Liver (tissue), 9 donors: ENCODE measurements around the gene ADCY2. TPM values are rescaled to one million over a fixed set of nuclear protein-coding genes. Genes with fewer than 3 reads are reported as not detected.

Experiments
- DNase-seq: peaks from one replicate; pipeline ENCODE4 v3.0.0-alpha.2; 2017; ENCODE audit warnings: low spot score
- H3K27ac ChIP-seq, 2 donors: one replicate each; pipeline ENCODE4 v1.7.0; 2013; ENCODE audit warnings: inconsistent platforms in 2 of 2, low read length in 2 of 2, control low read depth in 1 of 2, low read depth in 1 of 2, mild to moderate bottlenecking in 1 of 2
- H3K27me3 ChIP-seq, 4 donors: one replicate each; pipeline versions ENCODE4 v1.6.1 to v1.7.0; 2013; ENCODE audit warnings: low read length in 3 of 4, inconsistent platforms in 1 of 4, mild to moderate bottlenecking in 1 of 4, moderate library complexity in 1 of 4; ENCODE audit not compliant: control insufficient read depth in 4 of 4, insufficient read depth in 4 of 4
- H3K36me3 ChIP-seq, 4 donors: one replicate each; pipeline versions ENCODE4 v1.6.1 to v1.7.0; 2013; ENCODE audit warnings: low read length in 3 of 4, mild to moderate bottlenecking in 3 of 4, low read depth in 1 of 4, moderate library complexity in 1 of 4; ENCODE audit not compliant: control insufficient read depth in 4 of 4, insufficient read depth in 3 of 4
- H3K4me1 ChIP-seq, 4 donors: one replicate each; pipeline versions ENCODE4 v1.6.1 to v1.7.0; 2013; ENCODE audit warnings: low read length in 3 of 4, mild to moderate bottlenecking in 3 of 4, moderate library complexity in 1 of 4; ENCODE audit not compliant: control insufficient read depth in 4 of 4, insufficient read depth in 4 of 4
- H3K4me3 ChIP-seq, 3 donors: one replicate each; pipeline versions ENCODE4 v1.6.1 to v1.7.0; 2013; ENCODE audit warnings: low read length in 3 of 3, control low read depth in 1 of 3, low read depth in 1 of 3, mild to moderate bottlenecking in 1 of 3
- H3K9ac ChIP-seq, 2 donors: one replicate each; pipeline ENCODE4 v1.7.0; 2013; ENCODE audit warnings: low read length in 2 of 2, mild to moderate bottlenecking in 2 of 2, moderate library complexity in 2 of 2, control low read depth in 1 of 2, low read depth in 1 of 2
- H3K9me3 ChIP-seq, 4 donors: one replicate each; pipeline versions ENCODE4 v1.6.1 to v1.7.0; 2013; ENCODE audit warnings: low read length in 3 of 4; ENCODE audit not compliant: control insufficient read depth in 4 of 4
- EGR1 ChIP-seq, 2 donors: IDR thresholded peaks; 2 replicates each; pipeline ENCODE4 v1.6.1; 2016 to 2018; ENCODE audit warnings: antibody characterized with exemption in 2 of 2, low read depth in 2 of 2
- FOXA2 ChIP-seq: IDR thresholded peaks from 2 replicates; pipeline ENCODE4 v1.6.1; 2016; ENCODE audit warnings: antibody characterized with exemption
- GABPA ChIP-seq, 2 donors: IDR thresholded peaks in 1 of 2; conservative IDR thresholded peaks in 1 of 2; 2 replicates each; pipeline ENCODE4 v1.6.1; 2016; ENCODE audit warnings: antibody characterized with exemption in 2 of 2, mild to moderate bottlenecking in 1 of 2, moderate library complexity in 1 of 2
- HNF4A ChIP-seq, 2 donors: conservative IDR thresholded peaks; 2 replicates each; pipeline ENCODE4 v1.6.1; 2016; ENCODE audit warnings: antibody characterized with exemption in 2 of 2, mild to moderate bottlenecking in 2 of 2
- HNF4G ChIP-seq: IDR thresholded peaks from 2 replicates; pipeline ENCODE4 v1.6.1; 2016; ENCODE audit warnings: antibody characterized with exemption
- JUND ChIP-seq, 2 donors: IDR thresholded peaks; 2 replicates each; pipeline ENCODE4 v1.6.1; 2016; ENCODE audit warnings: antibody characterized with exemption in 2 of 2
- NR2F2 ChIP-seq: IDR thresholded peaks from 2 replicates; pipeline ENCODE4 v1.6.1; 2016; ENCODE audit warnings: antibody characterized with exemption
- RAD21 ChIP-seq, 2 donors: IDR thresholded peaks; 2 replicates each; pipeline ENCODE4 v1.6.1; 2016; ENCODE audit warnings: antibody characterized with exemption in 2 of 2, mild to moderate bottlenecking in 2 of 2
- RXRA ChIP-seq, 2 donors: IDR thresholded peaks; 2 replicates each; pipeline ENCODE4 v1.6.1; 2017 to 2018; ENCODE audit warnings: antibody characterized with exemption in 2 of 2, mild to moderate bottlenecking in 1 of 2
- SP1 ChIP-seq: IDR thresholded peaks from 2 replicates; pipeline ENCODE4 v1.6.1; 2018; ENCODE audit warnings: antibody characterized with exemption, mild to moderate bottlenecking
- TAF1 ChIP-seq: conservative IDR thresholded peaks from 2 replicates; pipeline ENCODE4 v1.6.1; 2016; ENCODE audit warnings: antibody characterized with exemption, mild to moderate bottlenecking
- YY1 ChIP-seq: IDR thresholded peaks from 2 replicates; pipeline ENCODE4 v1.6.1; 2016; ENCODE audit warnings: antibody characterized with exemption, mild to moderate bottlenecking
- WGBS: extraction: QIAGEN DNeasy Blood & Tissue Kit; methylation state at CpG from one replicate; pipeline ENCODE4 v1.1.7; 2013; 5-methylcytosine and 5-hydroxymethylcytosine counted together
- polyA plus RNA-seq, 2 donors: library from polyadenylated mRNA; stranded (reverse) in 1 of 2; unstranded in 1 of 2; fragments of 200-250 nt in 1 of 2; fragments of >200 nt in 1 of 2; fragmentation: Nextera tagmentation in 1 of 2; extraction: Ambion mirVana in 1 of 2; gene quantifications; one replicate each; pipeline versions ENCODE4 v1.2.1 to v1.2.3, GENCODE V29; 2013 to 2015
- total RNA-seq, 2 donors: library from RNA; depleted of rRNA; stranded (reverse); fragments of >200 nt; gene quantifications; one replicate each; pipeline ENCODE4 v1.2.3, GENCODE V29; 2014
- TF ChIP-seq, protein P1 (sequence below): fragments of 150-350 bp; IDR thresholded peaks from 2 replicates; pipeline ENCODE4 v1.5.1; 2017; ENCODE audit warnings: improper control_type of control experiment, low read depth, low read length; ENCODE audit not compliant: missing input control
- TF ChIP-seq, protein P2 (sequence below): IDR thresholded peaks from 2 replicates; pipeline ENCODE4 v1.6.1; 2016; ENCODE audit warnings: antibody characterized with exemption
- TF ChIP-seq, protein P3 (sequence below): IDR thresholded peaks from 2 replicates; pipeline ENCODE4 v1.6.1; 2016; ENCODE audit warnings: antibody characterized with exemption, mild to moderate bottlenecking
- TF ChIP-seq, protein P4 (sequence below): IDR thresholded peaks from 2 replicates; pipeline ENCODE4 v1.6.1; 2016; ENCODE audit warnings: antibody characterized with exemption
- TF ChIP-seq, protein P5 (sequence below): IDR thresholded peaks from 2 replicates; pipeline ENCODE4 v1.6.1; 2016; ENCODE audit warnings: antibody characterized with exemption
- donor health status: healthy.
- donor health status: healthy.
- donor health status: healthy.
- donor health status: healthy.
- donor health status: healthy.

ADCY2 gene
- total and polyA plus RNA-seq, 4 donors, result not detected

DNA sequence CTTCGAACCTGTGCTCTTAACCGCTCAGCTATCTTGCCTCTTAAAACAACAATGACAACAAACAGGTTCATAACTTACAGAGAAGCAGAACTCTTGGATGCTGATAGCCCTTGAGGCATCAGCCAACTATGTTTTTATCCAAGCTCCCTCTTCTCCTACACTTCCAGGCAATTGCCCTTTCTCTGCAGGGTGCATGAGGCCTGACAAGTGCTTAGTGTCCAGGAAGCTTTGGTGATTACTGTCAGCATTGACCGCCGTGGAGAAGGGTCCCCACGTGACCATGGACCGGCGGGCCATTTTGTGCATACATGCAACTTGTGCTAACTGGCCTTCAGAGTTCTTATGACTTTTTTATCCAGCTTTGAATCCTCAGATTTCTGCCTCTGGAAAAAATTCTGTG is 71.2 kb downstream of the ADCY2 start:
- no peaks in the 10 kb centered on the region for H3K36me3 ChIP-seq
- TF ChIP-seq JUND (IDR thresholded peaks at IDR 0.05), result no peak
- no peaks in the 10 kb centered on the region for H3K4me1 ChIP-seq
- no peak overlapping the region for H3K27ac ChIP-seq
- H3K9me3 ChIP-seq, result no peaks in the 10 kb centered on the region
- H3K9ac ChIP-seq, result no peak overlapping the region
- H3K27me3 ChIP-seq, result peaks cover 0 to 3% (median 0%) of the 10 kb centered on the region in 4 donors
- no peak overlapping the region for H3K4me3 ChIP-seq
- 72% methylated on average over 7 of the region's 7 CpGs for WGBS
- no peak for DNase-seq

DNA sequence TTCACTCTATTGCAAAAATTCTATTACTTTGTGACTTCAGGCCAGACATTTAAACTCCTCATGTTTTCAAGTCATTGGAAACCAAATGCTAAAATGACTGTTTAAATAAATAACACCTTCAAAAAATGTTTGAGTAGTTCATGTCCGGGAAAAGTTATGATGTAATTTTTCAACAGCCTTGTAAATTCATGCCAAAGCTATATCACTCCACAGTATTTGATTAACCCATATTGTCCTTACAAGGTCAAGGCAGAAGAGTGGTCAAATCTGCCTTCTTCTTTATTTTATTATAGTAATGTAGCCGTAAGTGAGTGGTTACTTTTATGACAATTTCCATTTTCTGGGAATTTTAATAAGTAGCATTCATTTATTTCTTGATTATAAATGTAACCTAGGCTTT is 72.8 kb downstream of the ADCY2 start:
- H3K4me1 ChIP-seq, result no peaks in the 10 kb centered on the region
- DNase-seq, result no peak
- H3K27me3 ChIP-seq, result peaks cover 0 to 6% (median 0%) of the 10 kb centered on the region in 4 donors
- no peaks in the 10 kb centered on the region for H3K9me3 ChIP-seq
- TF ChIP-seq, protein P1, sequence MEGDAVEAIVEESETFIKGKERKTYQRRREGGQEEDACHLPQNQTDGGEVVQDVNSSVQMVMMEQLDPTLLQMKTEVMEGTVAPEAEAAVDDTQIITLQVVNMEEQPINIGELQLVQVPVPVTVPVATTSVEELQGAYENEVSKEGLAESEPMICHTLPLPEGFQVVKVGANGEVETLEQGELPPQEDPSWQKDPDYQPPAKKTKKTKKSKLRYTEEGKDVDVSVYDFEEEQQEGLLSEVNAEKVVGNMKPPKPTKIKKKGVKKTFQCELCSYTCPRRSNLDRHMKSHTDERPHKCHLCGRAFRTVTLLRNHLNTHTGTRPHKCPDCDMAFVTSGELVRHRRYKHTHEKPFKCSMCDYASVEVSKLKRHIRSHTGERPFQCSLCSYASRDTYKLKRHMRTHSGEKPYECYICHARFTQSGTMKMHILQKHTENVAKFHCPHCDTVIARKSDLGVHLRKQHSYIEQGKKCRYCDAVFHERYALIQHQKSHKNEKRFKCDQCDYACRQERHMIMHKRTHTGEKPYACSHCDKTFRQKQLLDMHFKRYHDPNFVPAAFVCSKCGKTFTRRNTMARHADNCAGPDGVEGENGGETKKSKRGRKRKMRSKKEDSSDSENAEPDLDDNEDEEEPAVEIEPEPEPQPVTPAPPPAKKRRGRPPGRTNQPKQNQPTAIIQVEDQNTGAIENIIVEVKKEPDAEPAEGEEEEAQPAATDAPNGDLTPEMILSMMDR, result no peak
- TF ChIP-seq, protein P2, sequence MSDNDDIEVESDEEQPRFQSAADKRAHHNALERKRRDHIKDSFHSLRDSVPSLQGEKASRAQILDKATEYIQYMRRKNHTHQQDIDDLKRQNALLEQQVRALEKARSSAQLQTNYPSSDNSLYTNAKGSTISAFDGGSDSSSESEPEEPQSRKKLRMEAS, result no peak
- no peak for TF ChIP-seq HNF4G
- TF ChIP-seq HNF4A (conservative IDR thresholded peaks at IDR 0.05), result no peak
- no peak for TF ChIP-seq FOXA2
- TF ChIP-seq RXRA (IDR thresholded peaks at IDR 0.05), result no peak
- no peak for TF ChIP-seq NR2F2
- TF ChIP-seq YY1, result no peak
- TF ChIP-seq EGR1 (IDR thresholded peaks at IDR 0.05; ENCODE audit: low read depth in 2 of 2), result no peak
- TF ChIP-seq SP1, result no peak
- TF ChIP-seq JUND (IDR thresholded peaks at IDR 0.05), result no peak
- TF ChIP-seq, protein P3, sequence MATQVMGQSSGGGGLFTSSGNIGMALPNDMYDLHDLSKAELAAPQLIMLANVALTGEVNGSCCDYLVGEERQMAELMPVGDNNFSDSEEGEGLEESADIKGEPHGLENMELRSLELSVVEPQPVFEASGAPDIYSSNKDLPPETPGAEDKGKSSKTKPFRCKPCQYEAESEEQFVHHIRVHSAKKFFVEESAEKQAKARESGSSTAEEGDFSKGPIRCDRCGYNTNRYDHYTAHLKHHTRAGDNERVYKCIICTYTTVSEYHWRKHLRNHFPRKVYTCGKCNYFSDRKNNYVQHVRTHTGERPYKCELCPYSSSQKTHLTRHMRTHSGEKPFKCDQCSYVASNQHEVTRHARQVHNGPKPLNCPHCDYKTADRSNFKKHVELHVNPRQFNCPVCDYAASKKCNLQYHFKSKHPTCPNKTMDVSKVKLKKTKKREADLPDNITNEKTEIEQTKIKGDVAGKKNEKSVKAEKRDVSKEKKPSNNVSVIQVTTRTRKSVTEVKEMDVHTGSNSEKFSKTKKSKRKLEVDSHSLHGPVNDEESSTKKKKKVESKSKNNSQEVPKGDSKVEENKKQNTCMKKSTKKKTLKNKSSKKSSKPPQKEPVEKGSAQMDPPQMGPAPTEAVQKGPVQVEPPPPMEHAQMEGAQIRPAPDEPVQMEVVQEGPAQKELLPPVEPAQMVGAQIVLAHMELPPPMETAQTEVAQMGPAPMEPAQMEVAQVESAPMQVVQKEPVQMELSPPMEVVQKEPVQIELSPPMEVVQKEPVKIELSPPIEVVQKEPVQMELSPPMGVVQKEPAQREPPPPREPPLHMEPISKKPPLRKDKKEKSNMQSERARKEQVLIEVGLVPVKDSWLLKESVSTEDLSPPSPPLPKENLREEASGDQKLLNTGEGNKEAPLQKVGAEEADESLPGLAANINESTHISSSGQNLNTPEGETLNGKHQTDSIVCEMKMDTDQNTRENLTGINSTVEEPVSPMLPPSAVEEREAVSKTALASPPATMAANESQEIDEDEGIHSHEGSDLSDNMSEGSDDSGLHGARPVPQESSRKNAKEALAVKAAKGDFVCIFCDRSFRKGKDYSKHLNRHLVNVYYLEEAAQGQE, result no peak
- TF ChIP-seq, protein P4, sequence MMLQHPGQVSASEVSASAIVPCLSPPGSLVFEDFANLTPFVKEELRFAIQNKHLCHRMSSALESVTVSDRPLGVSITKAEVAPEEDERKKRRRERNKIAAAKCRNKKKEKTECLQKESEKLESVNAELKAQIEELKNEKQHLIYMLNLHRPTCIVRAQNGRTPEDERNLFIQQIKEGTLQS, result no peak
- no peak for TF ChIP-seq RAD21 (IDR thresholded peaks at IDR 0.05)
- TF ChIP-seq, protein P5, sequence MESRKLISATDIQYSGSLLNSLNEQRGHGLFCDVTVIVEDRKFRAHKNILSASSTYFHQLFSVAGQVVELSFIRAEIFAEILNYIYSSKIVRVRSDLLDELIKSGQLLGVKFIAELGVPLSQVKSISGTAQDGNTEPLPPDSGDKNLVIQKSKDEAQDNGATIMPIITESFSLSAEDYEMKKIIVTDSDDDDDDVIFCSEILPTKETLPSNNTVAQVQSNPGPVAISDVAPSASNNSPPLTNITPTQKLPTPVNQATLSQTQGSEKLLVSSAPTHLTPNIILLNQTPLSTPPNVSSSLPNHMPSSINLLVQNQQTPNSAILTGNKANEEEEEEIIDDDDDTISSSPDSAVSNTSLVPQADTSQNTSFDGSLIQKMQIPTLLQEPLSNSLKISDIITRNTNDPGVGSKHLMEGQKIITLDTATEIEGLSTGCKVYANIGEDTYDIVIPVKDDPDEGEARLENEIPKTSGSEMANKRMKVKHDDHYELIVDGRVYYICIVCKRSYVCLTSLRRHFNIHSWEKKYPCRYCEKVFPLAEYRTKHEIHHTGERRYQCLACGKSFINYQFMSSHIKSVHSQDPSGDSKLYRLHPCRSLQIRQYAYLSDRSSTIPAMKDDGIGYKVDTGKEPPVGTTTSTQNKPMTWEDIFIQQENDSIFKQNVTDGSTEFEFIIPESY, result no peak
- no peak for TF ChIP-seq GABPA (IDR thresholded peaks at IDR 0.05 in 1 of 2, conservative IDR thresholded peaks at IDR 0.05 in 1 of 2)
- no peak for TF ChIP-seq TAF1
- 68% methylated on average over 2 of the region's 2 CpGs for WGBS
- no peaks in the 10 kb centered on the region for H3K36me3 ChIP-seq
- no peak overlapping the region for H3K9ac ChIP-seq
- no peak overlapping the region for H3K27ac ChIP-seq
- no peak overlapping the region for H3K4me3 ChIP-seq
